GM23338 (cell line): ENCODE measurements around the gene FAM209A. TPM values are rescaled to one million over a fixed set of nuclear protein-coding genes. Genes with fewer than 3 reads are reported as not detected.

ENCODE experiments used
- ATAC-seq: fragments of 200-7000 bp; cut with Tn5 transposase; 3 replicates; pipeline ENCODE4 v1.9.1; 2020
- DNase-seq: peaks from one replicate; pipeline ENCODE4 v3.0.0-alpha.2; 2015; ENCODE audit warnings: low spot score
- H2AFZ ChIP-seq: fragments of 200-600 bp; sonication (generic); 2 replicates; pipeline ENCODE4 v1.8.0; 2016; ENCODE audit warnings: antibody characterized with exemption, mild to moderate bottlenecking, moderate library complexity
- H3F3A ChIP-seq: fragments of 200-600 bp; sonication (generic); replicated peaks from 2 replicates; pipeline ENCODE4 v1.8.0; 2017; ENCODE audit warnings: antibody characterized with exemption, mixed run types, low read depth
- H3K27ac ChIP-seq: fragments of 200-600 bp; sonication (generic); 2 replicates; pipeline ENCODE4 v1.6.1; 2016; ENCODE audit warnings: low read depth
- H3K27me3 ChIP-seq: fragments of 200-600 bp; sonication (generic); 2 replicates; pipeline ENCODE4 v1.8.0; 2016; ENCODE audit warnings: mild to moderate bottlenecking, mixed run types, moderate library complexity; ENCODE audit not compliant: insufficient read depth
- H3K36me3 ChIP-seq: fragments of 200-600 bp; sonication (generic); 2 replicates; pipeline ENCODE4 v1.8.0; 2016; ENCODE audit warnings: mild to moderate bottlenecking; ENCODE audit not compliant: insufficient read depth
- H3K4me1 ChIP-seq: fragments of 200-600 bp; sonication (generic); 2 replicates; pipeline ENCODE4 v1.8.0; 2016; ENCODE audit warnings: mild to moderate bottlenecking, moderate library complexity; ENCODE audit not compliant: insufficient read depth
- H3K4me2 ChIP-seq: fragments of 200-600 bp; sonication (generic); 2 replicates; pipeline ENCODE4 v1.7.1; 2017; ENCODE audit warnings: mixed run types
- H3K4me3 ChIP-seq: fragments of 200-600 bp; sonication (generic); 2 replicates; pipeline ENCODE4 v1.6.1; 2016; ENCODE audit warnings: mixed run types
- H3K79me2 ChIP-seq: fragments of 200-600 bp; sonication (generic); replicated peaks from 2 replicates; pipeline ENCODE4 v1.8.0; 2017; ENCODE audit warnings: mild to moderate bottlenecking; ENCODE audit not compliant: insufficient read depth
- H3K9me2 ChIP-seq: fragments of 200-600 bp; sonication (generic); 2 replicates; pipeline ENCODE4 v1.8.0; 2017; ENCODE audit not compliant: insufficient read depth
- H4K20me1 ChIP-seq: fragments of 200-600 bp; sonication (generic); replicated peaks from 2 replicates; pipeline ENCODE4 v1.8.0; 2017; ENCODE audit warnings: mild to moderate bottlenecking; ENCODE audit not compliant: insufficient read depth
- H3K27ac Mint-ChIP-seq: 2 replicates; pipeline ENCODE4 v1.8.0; 2020; ENCODE audit warnings: inconsistent platforms, mild to moderate bottlenecking, moderate library complexity, mixed read lengths
- H3K27me3 Mint-ChIP-seq: 3 replicates; pipeline ENCODE4 v1.8.0; 2022; ENCODE audit warnings: low read depth, mild to moderate bottlenecking, moderate library complexity, mixed read lengths, inconsistent platforms; ENCODE audit not compliant: insufficient read depth, poor library complexity
- H3K36me3 Mint-ChIP-seq: 3 replicates; pipeline ENCODE4 v1.8.0; 2021; ENCODE audit warnings: low read depth, mild to moderate bottlenecking, inconsistent platforms, moderate library complexity, mixed read lengths
- H3K4me1 Mint-ChIP-seq: 3 replicates; pipeline ENCODE4 v1.8.0; 2020; ENCODE audit warnings: mild to moderate bottlenecking, inconsistent platforms, mixed read lengths
- H3K4me3 Mint-ChIP-seq: 3 replicates; pipeline ENCODE4 v1.8.0; 2021; ENCODE audit warnings: moderate library complexity, mild to moderate bottlenecking, inconsistent platforms, mixed read lengths
- H3K9me3 Mint-ChIP-seq: 3 replicates; pipeline ENCODE4 v1.8.0; 2020; ENCODE audit warnings: moderate library complexity, mild to moderate bottlenecking, inconsistent platforms, mixed read lengths
- CREB1 ChIP-seq: fragments of 250-450 bp; sonication (Bioruptor Pico); IDR thresholded peaks from 2 replicates; pipeline ENCODE4 v1.5.0; 2020; ENCODE audit warnings: low read depth, mild to moderate bottlenecking, moderate library complexity
- ETS1 ChIP-seq: IDR thresholded peaks from 2 replicates; pipeline ENCODE4 v1.6.1; 2016; ENCODE audit warnings: antibody characterized with exemption
- EZH2 ChIP-seq: fragments of 200-600 bp; sonication (generic); IDR thresholded peaks from one replicate; pipeline ENCODE4 v1.8.0; 2017; ENCODE audit warnings: antibody characterized with exemption, mild to moderate bottlenecking, low read depth; ENCODE audit not compliant: unreplicated experiment
- JUNB ChIP-seq: IDR thresholded peaks from one replicate; pipeline ENCODE4 v1.6.1; 2016; ENCODE audit warnings: antibody characterized with exemption; ENCODE audit not compliant: unreplicated experiment
- STAT1 ChIP-seq: IDR thresholded peaks from one replicate; pipeline ENCODE4 v1.6.1; 2016; ENCODE audit warnings: antibody characterized with exemption; ENCODE audit not compliant: unreplicated experiment
- ZNF462 ChIP-seq: fragments of 250-450 bp; sonication (Bioruptor Pico); IDR thresholded peaks from 2 replicates; pipeline ENCODE4 v1.5.0; 2020; ENCODE audit warnings: mild to moderate bottlenecking, moderate library complexity
- polyA plus RNA-seq: library from polyadenylated mRNA; unstranded; fragments of >200 nt; fragmentation: Nextera tagmentation; extraction: Ambion mirVana; gene quantifications from 2 replicates; pipeline ENCODE4 v1.2.1, GENCODE V29; 2016
- total RNA-seq: library from RNA; depleted of rRNA; stranded (reverse); fragments of >200 nt; shearing (Covaris generic); gene quantifications from 2 replicates; pipeline ENCODE4 v1.2.3, GENCODE V29; 2014

Gene FAM209A
- total and polyA plus RNA-seq, 2 experiments from 2014 or later = not detected

- TF ChIP-seq ZNF462 (CRISPR knock-in tag) = no peak
Measured at GRCh38 chr20:56516631-56517030, 7.9 kb upstream of the FAM209A start (continued).

- no peak overlapping the region for H3K4me3 ChIP-seq
- H3K36me3 ChIP-seq = peaks cover 15% of the 10 kb centered on the region
- H3K9me2 ChIP-seq = no peaks in the 10 kb centered on the region
- 0 out of 2 replicates have a peak, but pooled peaks cover 5% of the 10 kb centered on the region for H4K20me1 ChIP-seq
- Mint-ChIP-seq H3K9me3 (peaks cover 31% of the 10 kb centered on the region), H3K27ac (no peak overlapping the region), H3K27me3 (peaks cover 5% of the 10 kb centered on the region), H3K4me1 (no peaks in the 10 kb centered on the region), H3K36me3 (peaks cover 55% of the 10 kb centered on the region), H3K4me3 (no peak overlapping the region)
- no peaks in the 10 kb centered on the region for H3F3A ChIP-seq
- no peak for DNase-seq
- no peak overlapping the region for H2AFZ ChIP-seq
- H3K4me2 ChIP-seq = no peak overlapping the region
- no peaks in the 10 kb centered on the region for H3K79me2 ChIP-seq
- H3K4me1 ChIP-seq = no peaks in the 10 kb centered on the region
- no peaks in the 10 kb centered on the region for H3K27me3 ChIP-seq
- H3K27ac ChIP-seq = no peak overlapping the region
- TF ChIP-seq ETS1 (no peak), EZH2 (no peak), JUNB (no peak), STAT1 (no peak), ZNF462 (CRISPR knock-in tag) (no peak), CREB1 (no peak)
- no peak for ATAC-seq
Measured at GRCh38 chr20:56517211-56517610, 7.3 kb upstream of the FAM209A start.
